ENCODE data around the gene CYTH3. TPM values are rescaled to one million over a fixed set of nuclear protein-coding genes. Genes with fewer than 3 reads are reported as not detected.

CYTH3 gene
- total RNA-seq, 1 donor from 2014 or later: 27.5 TPM

DNA sequence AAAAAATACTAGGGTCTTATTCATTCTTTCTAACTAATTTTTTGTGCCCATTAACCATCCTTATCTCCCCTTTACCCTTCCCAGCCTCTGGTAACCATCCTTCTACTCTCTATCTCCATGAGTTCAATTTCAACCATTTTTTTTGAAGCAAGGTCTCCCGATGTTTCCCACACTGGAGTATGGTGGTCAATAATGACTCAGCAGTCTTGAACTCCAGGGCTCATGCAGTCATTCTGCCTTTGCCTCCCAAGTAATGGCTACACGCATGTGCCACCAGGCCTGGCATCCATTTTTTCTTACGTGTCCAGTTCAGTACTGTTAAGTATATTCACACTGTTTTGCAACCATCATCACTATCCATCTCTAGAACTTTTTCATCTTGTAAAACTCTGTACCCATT, 60.4 kb downstream of the CYTH3 start:
- no peaks in the 10 kb centered on the region for H3K9me3 ChIP-seq
- ATAC-seq (no peak), DNase-seq (no peak)
- no peaks in the 10 kb centered on the region for H3K36me3 ChIP-seq
- no peak overlapping the region for H3K4me3 ChIP-seq
- intact Hi-C loops (cut with DNase I): no loop called here
- H3K27ac ChIP-seq: no peak overlapping the region
- H3K4me1 ChIP-seq: no peaks in the 10 kb centered on the region
- TF ChIP-seq, protein P1, sequence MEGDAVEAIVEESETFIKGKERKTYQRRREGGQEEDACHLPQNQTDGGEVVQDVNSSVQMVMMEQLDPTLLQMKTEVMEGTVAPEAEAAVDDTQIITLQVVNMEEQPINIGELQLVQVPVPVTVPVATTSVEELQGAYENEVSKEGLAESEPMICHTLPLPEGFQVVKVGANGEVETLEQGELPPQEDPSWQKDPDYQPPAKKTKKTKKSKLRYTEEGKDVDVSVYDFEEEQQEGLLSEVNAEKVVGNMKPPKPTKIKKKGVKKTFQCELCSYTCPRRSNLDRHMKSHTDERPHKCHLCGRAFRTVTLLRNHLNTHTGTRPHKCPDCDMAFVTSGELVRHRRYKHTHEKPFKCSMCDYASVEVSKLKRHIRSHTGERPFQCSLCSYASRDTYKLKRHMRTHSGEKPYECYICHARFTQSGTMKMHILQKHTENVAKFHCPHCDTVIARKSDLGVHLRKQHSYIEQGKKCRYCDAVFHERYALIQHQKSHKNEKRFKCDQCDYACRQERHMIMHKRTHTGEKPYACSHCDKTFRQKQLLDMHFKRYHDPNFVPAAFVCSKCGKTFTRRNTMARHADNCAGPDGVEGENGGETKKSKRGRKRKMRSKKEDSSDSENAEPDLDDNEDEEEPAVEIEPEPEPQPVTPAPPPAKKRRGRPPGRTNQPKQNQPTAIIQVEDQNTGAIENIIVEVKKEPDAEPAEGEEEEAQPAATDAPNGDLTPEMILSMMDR (IDR thresholded peaks at IDR 0.05): no peak
- H3K27me3 ChIP-seq: no peaks in the 10 kb centered on the region

DNA sequence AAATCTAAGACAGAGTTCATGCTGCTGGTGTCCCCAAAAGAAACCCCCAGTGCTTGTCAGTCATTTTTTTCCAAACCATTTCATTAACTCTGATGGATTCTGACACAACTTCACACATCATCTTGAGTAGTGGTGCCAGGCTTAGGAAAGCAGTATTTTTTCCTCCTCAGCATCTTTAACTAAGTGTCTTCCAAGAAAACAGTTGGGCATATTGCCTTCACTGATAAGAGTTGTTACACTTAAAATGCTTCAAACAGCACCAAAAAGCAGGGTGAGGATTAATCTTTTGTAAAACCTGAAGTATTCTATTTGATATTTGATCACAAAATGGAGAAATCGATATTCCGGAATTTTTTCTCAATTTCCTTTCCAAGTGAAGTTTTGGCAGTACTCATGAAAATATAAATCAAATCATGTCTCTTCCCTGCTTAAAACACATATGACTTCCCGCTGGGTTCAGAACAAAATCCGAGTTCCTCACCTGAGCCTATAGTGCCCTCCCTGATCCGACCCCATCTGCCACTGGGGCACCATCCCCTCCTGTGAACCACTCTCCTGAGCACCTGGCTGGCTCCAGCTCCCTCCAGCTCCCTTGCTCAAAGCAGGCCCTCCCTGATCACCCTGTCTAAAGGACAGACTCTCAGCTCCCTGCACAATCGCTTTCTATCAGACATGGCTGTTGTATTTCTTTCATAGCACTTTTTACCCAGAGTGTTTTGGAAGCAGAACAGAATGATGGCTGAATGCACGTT, 61.6 kb downstream of the CYTH3 start:
- no peak for DNase-seq
- TF ChIP-seq, protein P1 (IDR thresholded peaks at IDR 0.05): no peak
- H3K27me3 ChIP-seq: no peaks in the 10 kb centered on the region
- no peaks in the 10 kb centered on the region for H3K4me1 ChIP-seq
- no peak overlapping the region for H3K4me3 ChIP-seq
- H3K9me3 ChIP-seq: no peaks in the 10 kb centered on the region
- no peak overlapping the region for H3K27ac ChIP-seq
- intact Hi-C loops (cut with DNase I): no loop called here
- no peak for ATAC-seq
- no peaks in the 10 kb centered on the region for H3K36me3 ChIP-seq

DNA sequence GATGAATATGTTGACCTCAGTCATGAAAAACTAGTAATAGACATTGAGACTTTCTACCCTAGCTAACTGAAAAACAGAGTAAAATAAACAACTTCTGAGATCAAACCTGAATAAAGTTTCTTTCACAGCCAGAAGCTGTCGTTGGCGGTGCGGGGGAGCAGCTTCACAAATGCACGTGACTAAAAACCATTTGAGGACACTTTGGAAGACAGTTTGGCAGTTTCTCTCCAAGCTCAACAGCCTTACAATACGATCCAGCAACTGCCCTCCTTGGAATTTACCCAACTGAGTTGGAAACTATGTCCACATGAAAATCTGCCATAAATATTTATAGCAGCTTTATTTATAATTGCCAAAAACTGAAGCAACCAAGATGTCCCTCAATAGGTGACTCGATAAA, 63.1 kb downstream of the CYTH3 start:
- H3K9me3 ChIP-seq: no peaks in the 10 kb centered on the region
- no peak overlapping the region for H3K27ac ChIP-seq
- DNase-seq (no peak), ATAC-seq (no peak)
- no peaks in the 10 kb centered on the region for H3K36me3 ChIP-seq
- TF ChIP-seq, protein P1 (IDR thresholded peaks at IDR 0.05): no peak
- H3K27me3 ChIP-seq: no peaks in the 10 kb centered on the region
- H3K4me3 ChIP-seq: no peak overlapping the region
- intact Hi-C loops (cut with DNase I): no loop called here
- no peaks in the 10 kb centered on the region for H3K4me1 ChIP-seq

DNA sequence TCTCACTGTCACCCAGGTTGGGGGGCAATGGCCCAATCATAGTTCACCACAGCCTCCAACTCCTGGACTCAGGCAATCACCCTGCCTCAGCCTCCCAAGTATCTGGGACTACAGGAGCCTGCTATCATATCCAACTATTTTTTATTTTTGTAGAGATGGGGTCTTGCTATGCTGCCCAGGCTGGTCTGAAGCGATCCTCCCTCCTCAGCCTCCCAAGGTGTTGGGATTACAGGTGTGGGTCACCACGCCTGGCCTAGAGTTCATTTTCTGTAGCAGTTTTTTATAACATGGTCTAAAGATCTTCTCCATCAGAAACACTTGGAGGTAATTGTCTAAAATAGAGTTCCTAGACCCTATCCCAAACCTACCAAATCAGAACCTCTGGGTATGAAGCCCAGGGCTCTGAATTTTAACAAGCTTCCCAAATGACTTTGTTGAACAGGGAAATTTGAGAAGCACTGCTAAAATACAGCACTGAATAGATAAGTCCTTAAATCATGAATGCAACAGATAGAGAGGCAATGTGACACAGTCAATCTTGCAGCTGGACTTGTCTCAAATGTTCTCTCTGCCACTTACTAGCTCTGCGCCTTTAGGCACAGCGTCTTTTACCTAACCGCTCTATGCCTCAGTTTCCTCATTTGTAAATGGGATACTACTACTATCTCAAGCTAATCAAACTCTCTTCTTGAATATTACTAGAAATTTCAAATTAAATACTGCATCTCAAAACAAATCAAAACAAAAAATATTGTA, 63.7 kb downstream of the CYTH3 start:
- H3K27ac ChIP-seq: no peak overlapping the region
- intact Hi-C loops (cut with DNase I): no loop called here
- H3K27me3 ChIP-seq: no peaks in the 10 kb centered on the region
- no peaks in the 10 kb centered on the region for H3K9me3 ChIP-seq
- TF ChIP-seq, protein P1 (IDR thresholded peaks at IDR 0.05): no peak
- no peak for DNase-seq
- no peak for ATAC-seq
- H3K4me3 ChIP-seq: no peak overlapping the region
- H3K4me1 ChIP-seq: no peaks in the 10 kb centered on the region
- H3K36me3 ChIP-seq: no peaks in the 10 kb centered on the region

DNA sequence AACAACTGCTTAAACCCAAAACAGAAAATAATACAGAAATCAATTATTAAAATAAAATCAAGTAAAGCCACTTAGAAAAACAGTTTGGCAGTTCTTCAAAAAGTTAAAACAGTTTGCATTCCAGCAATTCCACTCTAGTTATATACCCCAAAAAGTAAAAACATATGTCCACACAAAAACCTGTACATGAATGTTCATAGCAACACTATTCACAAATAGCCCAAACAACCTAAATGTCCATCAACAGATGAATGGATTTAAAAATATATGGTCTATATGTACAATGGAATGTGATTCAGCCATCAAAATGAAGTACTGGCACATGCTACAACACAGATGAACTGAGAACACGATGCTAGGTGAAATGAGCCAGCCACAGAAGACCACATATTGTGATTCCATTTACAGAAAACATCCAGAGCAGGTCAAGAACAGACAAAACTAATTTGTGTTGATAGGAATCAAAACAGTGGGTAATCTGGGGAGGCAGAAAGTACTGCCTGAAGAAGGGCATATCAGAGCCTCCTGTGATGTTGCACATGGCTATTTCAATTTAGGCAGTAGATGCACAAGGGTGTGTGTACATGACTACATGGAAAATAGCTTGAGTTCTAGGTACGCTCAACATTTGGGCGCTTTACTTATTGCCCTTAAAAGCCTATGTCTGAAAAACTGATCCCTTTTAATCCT, 66.3 kb downstream of the CYTH3 start:
- no peak overlapping the region for H3K4me3 ChIP-seq
- no peaks in the 10 kb centered on the region for H3K27me3 ChIP-seq
- TF ChIP-seq, protein P1 (IDR thresholded peaks at IDR 0.05): no peak
- H3K9me3 ChIP-seq: no peaks in the 10 kb centered on the region
- H3K27ac ChIP-seq: no peak overlapping the region
- intact Hi-C loops (cut with DNase I): no loop called here
- no peaks in the 10 kb centered on the region for H3K36me3 ChIP-seq
- DNase-seq (no peak), ATAC-seq (no peak)
- H3K4me1 ChIP-seq: no peaks in the 10 kb centered on the region

Data from upper lobe of right lung (tissue), 1 donor.